Caco-2 (cell line): Measurements from ENCODE around the gene GGACT. TPM values are rescaled to one million over a fixed set of nuclear protein-coding genes. Genes with fewer than 3 reads are reported as not detected.

ENCODE experiments used
- BruUV-seq: library from RNA; stranded (reverse); fragments of 400-500 nt; replicated peaks from 2 replicates; lab custom pipeline; 2021; lab: Mats Ljungman, UMichigan
- CTCF ChIA-PET: fragments of 300-600 bp; sonication (Branson Sonifier 250); formaldehyde crosslinking; loops from one replicate; lab custom pipeline; 2022; ENCODE audit warnings: antibody characterized with exemption; lab: Charles Lee
- POLR2A ChIA-PET: fragments of 300-600 bp; sonication (Branson Sonifier 250); formaldehyde crosslinking; loops from one replicate; lab custom pipeline; 2022; ENCODE audit warnings: antibody characterized with exemption; lab: Charles Lee
- DNase-seq, 2 experiments: peaks; one replicate each; pipeline versions ENCODE4 v3.0.0 to v3.0.0-alpha.2; 2020 to 2022
- H3K27me3 ChIP-seq: replicated peaks from 2 replicates; pipeline ENCODE4 v1.6.0; 2011; ENCODE audit warnings: low read length; ENCODE audit not compliant: control insufficient read depth, insufficient read depth
- H3K36me3 ChIP-seq: 2 replicates; pipeline ENCODE4 v1.5.1; 2011; ENCODE audit warnings: low read length; ENCODE audit not compliant: control insufficient read depth, insufficient read depth
- H3K4me1 ChIP-seq: fragments of 250-450 bp; sonication (Bioruptor Pico); 2 replicates; pipeline ENCODE4 v1.5.1; 2020; ENCODE audit warnings: mild to moderate bottlenecking
- H3K4me3 ChIP-seq: 2 replicates; pipeline ENCODE4 v1.5.1; 2011; ENCODE audit warnings: low read depth, mild to moderate bottlenecking, control low read depth, low read length
- H3K9me3 ChIP-seq: fragments of 250-450 bp; sonication (Bioruptor Pico); 2 replicates; pipeline ENCODE4 v1.5.1; 2020; ENCODE audit warnings: mild to moderate bottlenecking, moderate library complexity
- H3K27ac Mint-ChIP-seq: one replicate; pipeline ENCODE4 v1.8.0; 2022; ENCODE audit warnings: mixed read lengths; ENCODE audit not compliant: unreplicated experiment
- H3K27me3 Mint-ChIP-seq: one replicate; pipeline ENCODE4 v1.8.0; 2022; ENCODE audit warnings: mixed read lengths; ENCODE audit not compliant: insufficient read depth, unreplicated experiment
- H3K36me3 Mint-ChIP-seq: one replicate; pipeline ENCODE4 v1.8.0; 2022; ENCODE audit warnings: mild to moderate bottlenecking, mixed read lengths; ENCODE audit not compliant: insufficient read depth, unreplicated experiment
- H3K4me1 Mint-ChIP-seq: one replicate; pipeline ENCODE4 v1.8.0; 2022; ENCODE audit warnings: low read depth, mixed read lengths; ENCODE audit not compliant: unreplicated experiment
- H3K4me3 Mint-ChIP-seq: one replicate; pipeline ENCODE4 v1.8.0; 2022; ENCODE audit warnings: mild to moderate bottlenecking, moderate library complexity, mixed read lengths; ENCODE audit not compliant: unreplicated experiment
- H3K9me3 Mint-ChIP-seq: one replicate; pipeline ENCODE4 v1.8.0; 2022; ENCODE audit warnings: mixed read lengths; ENCODE audit not compliant: unreplicated experiment
- CTCF ChIP-seq, 2 experiments: fragments of 200-600 bp in 1 of 2; IDR thresholded peaks; 1 replicate in 1 of 2; 2 replicates in 1 of 2; pipeline versions ENCODE4 v1.5.1 to v1.8.0; 2011 to 2022; ENCODE audit warnings: antibody characterized with exemption in 1 of 2, control low read depth in 1 of 2, inconsistent platforms in 1 of 2, low read depth in 1 of 2, low read length in 1 of 2, mild to moderate bottlenecking in 1 of 2, moderate library complexity in 1 of 2; ENCODE audit not compliant: insufficient read depth in 1 of 2, severe bottlenecking in 1 of 2, unreplicated experiment in 1 of 2
- intact Hi-C: fragments of 100-400 bp; cut with micrococcal nuclease; formaldehyde crosslinking; loops from one replicate; pipeline ENCODE4 v1.10.0; 2022; ENCODE audit not compliant: unreplicated experiment
- total RNA-seq: library from RNA; stranded (reverse); gene quantifications from 2 replicates; pipeline ENCODE4 v1.2.3, GENCODE V29; 2022

GGACT gene
- total RNA-seq, 1 experiment from 2014 or later: 3.6 TPM

GRCh38 chr13:100497389-100497788 lies 91.2 kb downstream of the GGACT start:
- ChIA-PET POLR2A (no interaction called here), CTCF (no interaction called here)
- Histone ChIP-seq H3K36me3 (no peaks in the 10 kb centered on the region), H3K4me3 (no peak overlapping the region), H3K27me3 (no peaks in the 10 kb centered on the region), H3K4me1 (no peaks in the 10 kb centered on the region), H3K9me3 (no peaks in the 10 kb centered on the region)
- no peaks in the 10 kb centered on the region for H3K36me3 Mint-ChIP-seq
- intact Hi-C loops: no loop called here
- H3K4me3 Mint-ChIP-seq: no peak overlapping the region
- no peak for DNase-seq
- no peaks in the 10 kb centered on the region for H3K4me1 Mint-ChIP-seq
- no peak for TF ChIP-seq CTCF (IDR thresholded peaks at IDR 0.05; ENCODE audit: insufficient read depth in 1 of 2, low read depth in 1 of 2, low read length in 1 of 2, severe bottlenecking in 1 of 2, unreplicated experiment in 1 of 2)
- no peak overlapping the region for H3K27ac Mint-ChIP-seq
- H3K9me3 Mint-ChIP-seq: no peaks in the 10 kb centered on the region
- BruUV-seq: no TSS peak
- H3K27me3 Mint-ChIP-seq: no peaks in the 10 kb centered on the region

- Histone ChIP-seq H3K27me3 (no peaks in the 10 kb centered on the region), H3K4me1 (peaks cover 10% of the 10 kb centered on the region; the same call in 1 of the 2 replicates), H3K36me3 (no peaks in the 10 kb centered on the region), H3K4me3 (no peak overlapping the region), H3K9me3 (no peaks in the 10 kb centered on the region)
- Mint-ChIP-seq H3K27ac (no peak overlapping the region), H3K36me3 (peaks cover 5% of the 10 kb centered on the region), H3K4me1 (peaks cover 11% of the 10 kb centered on the region), H3K4me3 (no peak overlapping the region), H3K9me3 (no peaks in the 10 kb centered on the region), H3K27me3 (no peaks in the 10 kb centered on the region)
- ChIA-PET POLR2A (no interaction called here), CTCF (no interaction called here)
- BruUV-seq: no TSS peak
- intact Hi-C loops: no loop called here
- no peak for DNase-seq
- no peak for TF ChIP-seq CTCF (IDR thresholded peaks at IDR 0.05; ENCODE audit: insufficient read depth in 1 of 2, low read depth in 1 of 2, low read length in 1 of 2, severe bottlenecking in 1 of 2, unreplicated experiment in 1 of 2)
Measured at GRCh38 chr13:100495455-100495854, 93.1 kb downstream of the GGACT start.

DNA sequence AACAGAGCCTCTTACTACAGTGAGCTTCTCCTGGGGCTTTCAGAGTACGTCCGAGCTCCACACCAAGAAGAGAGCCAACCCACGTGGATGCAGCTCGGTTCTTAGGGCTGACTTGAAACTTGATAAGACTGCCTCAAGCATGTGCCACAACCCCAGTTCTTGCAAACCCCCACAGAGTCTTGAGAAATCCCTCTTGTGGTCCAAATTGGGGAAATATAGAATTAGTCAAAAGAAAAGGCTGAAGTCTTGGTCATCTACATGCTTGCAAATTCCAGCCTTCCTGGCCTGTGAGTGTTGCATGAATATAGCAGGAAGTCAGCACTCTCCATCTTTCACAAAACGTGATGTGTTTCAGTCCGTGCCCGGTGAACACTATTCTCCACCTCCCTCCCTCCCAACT lies 95.2 kb downstream of the GGACT start:
- Histone ChIP-seq H3K36me3 (no peaks in the 10 kb centered on the region), H3K27me3 (no peaks in the 10 kb centered on the region), H3K4me1 (peaks cover 12% of the 10 kb centered on the region; the same call in 1 of the 2 replicates), H3K4me3 (no peak overlapping the region), H3K9me3 (no peaks in the 10 kb centered on the region)
- TF ChIP-seq CTCF (IDR thresholded peaks at IDR 0.05; ENCODE audit: insufficient read depth in 1 of 2, low read depth in 1 of 2, low read length in 1 of 2, severe bottlenecking in 1 of 2, unreplicated experiment in 1 of 2): no peak
- Mint-ChIP-seq H3K27ac (no peak overlapping the region), H3K9me3 (no peaks in the 10 kb centered on the region), H3K27me3 (no peaks in the 10 kb centered on the region), H3K36me3 (peaks cover 5% of the 10 kb centered on the region), H3K4me3 (no peak overlapping the region), H3K4me1 (peaks cover 11% of the 10 kb centered on the region)
- intact Hi-C loops: no loop called here
- ChIA-PET CTCF (no interaction called here), POLR2A (no interaction called here)
- DNase-seq: no peak
- BruUV-seq: no TSS peak
